Calu3 (cell line): Measurements from ENCODE around the gene LDLRAP1. TPM values are rescaled to one million over a fixed set of nuclear protein-coding genes. Genes with fewer than 3 reads are reported as not detected.

Experiments
- BruUV-seq: library from RNA; stranded (reverse); fragments of 400-500 nt; replicated peaks from 2 replicates; lab custom pipeline; 2021; lab: Mats Ljungman, UMichigan
- CTCF ChIA-PET: fragments of 300-600 bp; sonication (Branson Sonifier 250); formaldehyde crosslinking; loops from one replicate; lab custom pipeline; 2022; ENCODE audit warnings: antibody characterized with exemption; lab: Charles Lee
- DNase-seq: peaks from one replicate; pipeline ENCODE4 v3.0.0; 2022
- H3K27ac Mint-ChIP-seq: one replicate; pipeline ENCODE4 v1.8.0; 2022; ENCODE audit warnings: mixed read lengths; ENCODE audit not compliant: unreplicated experiment
- H3K27me3 Mint-ChIP-seq: one replicate; pipeline ENCODE4 v1.8.0; 2022; ENCODE audit warnings: mixed read lengths; ENCODE audit not compliant: unreplicated experiment
- H3K36me3 Mint-ChIP-seq: one replicate; pipeline ENCODE4 v1.8.0; 2022; ENCODE audit warnings: mild to moderate bottlenecking, moderate library complexity, mixed read lengths; ENCODE audit not compliant: insufficient read depth, unreplicated experiment
- H3K4me1 Mint-ChIP-seq: one replicate; pipeline ENCODE4 v1.8.0; 2022; ENCODE audit warnings: mild to moderate bottlenecking, low read depth, mixed read lengths; ENCODE audit not compliant: unreplicated experiment
- H3K4me3 Mint-ChIP-seq: one replicate; pipeline ENCODE4 v1.8.0; 2022; ENCODE audit warnings: mild to moderate bottlenecking, low read depth, moderate library complexity, mixed read lengths; ENCODE audit not compliant: unreplicated experiment
- H3K9me3 Mint-ChIP-seq: one replicate; pipeline ENCODE4 v1.8.0; 2022; ENCODE audit warnings: low read depth, mixed read lengths; ENCODE audit not compliant: unreplicated experiment
- CTCF ChIP-seq: fragments of 200-600 bp; IDR thresholded peaks from one replicate; pipeline ENCODE4 v1.8.0; 2022; ENCODE audit warnings: antibody characterized with exemption; ENCODE audit not compliant: unreplicated experiment
- intact Hi-C: fragments of 100-400 bp; cut with micrococcal nuclease; formaldehyde crosslinking; loops from one replicate; pipeline ENCODE4 v1.10.0; 2022; ENCODE audit not compliant: unreplicated experiment
- total RNA-seq: library from RNA; stranded (reverse); gene quantifications from 2 replicates; pipeline ENCODE4 v1.2.3, GENCODE V29; 2022

The LDLRAP1 gene
- total RNA-seq, 1 experiment from 2014 or later: 8.3 TPM

GRCh38 chr1:25562928-25563283 is 19.5 kb downstream of the LDLRAP1 start:
- no peak for TF ChIP-seq CTCF
- H3K27me3 Mint-ChIP-seq: no peaks in the 10 kb centered on the region
- H3K9me3 Mint-ChIP-seq: no peaks in the 10 kb centered on the region
- CTCF ChIA-PET: no interaction called here
- H3K27ac Mint-ChIP-seq: no peak overlapping the region
- intact Hi-C loops: no loop called here
- no peak overlapping the region for H3K4me3 Mint-ChIP-seq
- no peak for DNase-seq
- no TSS peak for BruUV-seq
- H3K4me1 Mint-ChIP-seq: peaks cover 4% of the 10 kb centered on the region
- H3K36me3 Mint-ChIP-seq: peaks cover 4% of the 10 kb centered on the region

GRCh38 chr1:25563330-25564215 is 20.2 kb downstream of the LDLRAP1 start:
- H3K9me3 Mint-ChIP-seq: no peaks in the 10 kb centered on the region
- intact Hi-C loops: no loop called here
- DNase-seq: no peak
- H3K27ac Mint-ChIP-seq: no peak overlapping the region
- no TSS peak for BruUV-seq
- CTCF ChIA-PET: no interaction called here
- TF ChIP-seq CTCF: no peak
- no peak overlapping the region for H3K4me3 Mint-ChIP-seq
- H3K36me3 Mint-ChIP-seq: peaks cover 11% of the 10 kb centered on the region
- no peaks in the 10 kb centered on the region for H3K27me3 Mint-ChIP-seq
- H3K4me1 Mint-ChIP-seq: peaks cover 11% of the 10 kb centered on the region

- Mint-ChIP-seq H3K27ac (no peak overlapping the region), H3K4me3 (no peak overlapping the region), H3K36me3 (peaks cover 15% of the 10 kb centered on the region), H3K27me3 (no peaks in the 10 kb centered on the region), H3K4me1 (peaks cover 16% of the 10 kb centered on the region), H3K9me3 (no peaks in the 10 kb centered on the region)
- TF ChIP-seq CTCF: no peak
- CTCF ChIA-PET: interaction anchor here (0.7 kb wide), 2 partner anchors 17 to 1286 kb away, joined by 3 to 4 read pairs; no protein-coding TSS in a partner anchor
- BruUV-seq: no TSS peak
- DNase-seq: no peak
- intact Hi-C loops: no loop called here
Measured at GRCh38 chr1:25564777-25565574, 21.6 kb downstream of the LDLRAP1 start.

- no peaks in the 10 kb centered on the region for H3K9me3 Mint-ChIP-seq
- peaks cover 15% of the 10 kb centered on the region for H3K36me3 Mint-ChIP-seq
- no peak for TF ChIP-seq CTCF
- no peak overlapping the region for H3K27ac Mint-ChIP-seq
- no peaks in the 10 kb centered on the region for H3K27me3 Mint-ChIP-seq
- no TSS peak for BruUV-seq
- no peak for DNase-seq
- CTCF ChIA-PET: interaction anchor here (0.7 kb wide), 2 partner anchors 17 to 1285 kb away, joined by 3 to 4 read pairs; no protein-coding TSS in a partner anchor
- no peak overlapping the region for H3K4me3 Mint-ChIP-seq
- intact Hi-C loops: no loop called here
- peaks cover 16% of the 10 kb centered on the region for H3K4me1 Mint-ChIP-seq
Measured at GRCh38 chr1:25565626-25566025, 22.2 kb downstream of the LDLRAP1 start.
